HL-60 (cell line): ENCODE measurements around the gene COL4A3.

Experiments used
- DNase-seq, 2 experiments: peaks; one replicate each; pipeline ENCODE4 v3.0.0-alpha.2; 2010 to 2020; ENCODE audit warnings: low read depth in 1 of 2, low spot score in 1 of 2
- H3K27ac ChIP-seq: fragments of 250-450 bp; sonication (Bioruptor Pico); replicated peaks from 2 replicates; pipeline ENCODE4 v1.5.1; 2020; ENCODE audit warnings: mild to moderate bottlenecking, moderate library complexity
- H3K27me3 ChIP-seq: fragments of 250-450 bp; sonication (Bioruptor Pico); 2 replicates; pipeline ENCODE4 v1.5.1; 2021; ENCODE audit warnings: mild to moderate bottlenecking, moderate library complexity; ENCODE audit not compliant: insufficient read depth, poor library complexity, severe bottlenecking
- H3K4me3 ChIP-seq: replicated peaks from 2 replicates; pipeline ENCODE4 v1.5.1; 2011; ENCODE audit warnings: mild to moderate bottlenecking, control low read depth, low read length; ENCODE audit not compliant: insufficient read depth
- GABPA ChIP-seq: IDR thresholded peaks from 2 replicates; pipeline ENCODE4 v1.6.1; 2012; ENCODE audit warnings: low read depth
- POLR2AphosphoS5 ChIP-seq: IDR thresholded peaks from 2 replicates; pipeline ENCODE4 v1.6.1; 2012; ENCODE audit warnings: low read depth
- SPI1 ChIP-seq: IDR thresholded peaks from 2 replicates; pipeline ENCODE4 v1.6.1; 2012; ENCODE audit warnings: low read depth, mild to moderate bottlenecking, borderline replicate concordance
- TF ChIP-seq, protein P1 (sequence below): IDR thresholded peaks from one replicate; pipeline ENCODE4 v1.5.1; 2011; ENCODE audit warnings: low read length, control low read depth, inconsistent platforms; ENCODE audit not compliant: insufficient read depth
- TF ChIP-seq, protein P2 (sequence below): IDR thresholded peaks from 2 replicates; pipeline ENCODE4 v1.6.1; 2012; ENCODE audit warnings: low read depth; ENCODE audit not compliant: insufficient replicate concordance

Gene COL4A3

DNA sequence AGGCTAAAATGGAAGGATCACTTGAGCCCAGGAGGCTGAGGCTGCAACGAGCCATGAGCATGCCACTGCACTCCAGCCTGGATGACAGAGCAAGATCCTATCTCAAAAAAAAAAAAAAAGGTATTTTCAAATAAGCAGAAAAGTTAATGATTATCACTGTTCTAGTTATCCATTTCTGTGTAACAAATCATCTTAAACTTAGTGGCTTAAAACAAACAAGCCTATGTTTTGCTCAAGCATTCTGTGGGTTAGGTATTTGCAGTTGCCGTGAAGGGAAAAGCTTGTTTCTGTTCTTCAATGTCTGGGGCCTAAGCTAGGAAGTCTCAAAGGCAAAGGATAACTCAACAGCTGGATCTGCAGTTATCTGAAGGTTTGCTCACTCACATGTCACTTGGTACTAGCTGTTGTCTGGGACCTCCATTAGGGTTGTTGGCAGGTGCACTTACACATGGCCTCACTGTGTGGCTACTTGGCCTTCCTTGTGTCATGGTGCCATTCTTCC lies 174.7 kb downstream of the COL4A3 start:
- H3K27ac ChIP-seq = no peak overlapping the region
- TF ChIP-seq POLR2AphosphoS5 (no peak), SPI1 (no peak), GABPA (no peak)
- TF ChIP-seq, protein P1, sequence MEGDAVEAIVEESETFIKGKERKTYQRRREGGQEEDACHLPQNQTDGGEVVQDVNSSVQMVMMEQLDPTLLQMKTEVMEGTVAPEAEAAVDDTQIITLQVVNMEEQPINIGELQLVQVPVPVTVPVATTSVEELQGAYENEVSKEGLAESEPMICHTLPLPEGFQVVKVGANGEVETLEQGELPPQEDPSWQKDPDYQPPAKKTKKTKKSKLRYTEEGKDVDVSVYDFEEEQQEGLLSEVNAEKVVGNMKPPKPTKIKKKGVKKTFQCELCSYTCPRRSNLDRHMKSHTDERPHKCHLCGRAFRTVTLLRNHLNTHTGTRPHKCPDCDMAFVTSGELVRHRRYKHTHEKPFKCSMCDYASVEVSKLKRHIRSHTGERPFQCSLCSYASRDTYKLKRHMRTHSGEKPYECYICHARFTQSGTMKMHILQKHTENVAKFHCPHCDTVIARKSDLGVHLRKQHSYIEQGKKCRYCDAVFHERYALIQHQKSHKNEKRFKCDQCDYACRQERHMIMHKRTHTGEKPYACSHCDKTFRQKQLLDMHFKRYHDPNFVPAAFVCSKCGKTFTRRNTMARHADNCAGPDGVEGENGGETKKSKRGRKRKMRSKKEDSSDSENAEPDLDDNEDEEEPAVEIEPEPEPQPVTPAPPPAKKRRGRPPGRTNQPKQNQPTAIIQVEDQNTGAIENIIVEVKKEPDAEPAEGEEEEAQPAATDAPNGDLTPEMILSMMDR = no peak
- TF ChIP-seq, protein P2, sequence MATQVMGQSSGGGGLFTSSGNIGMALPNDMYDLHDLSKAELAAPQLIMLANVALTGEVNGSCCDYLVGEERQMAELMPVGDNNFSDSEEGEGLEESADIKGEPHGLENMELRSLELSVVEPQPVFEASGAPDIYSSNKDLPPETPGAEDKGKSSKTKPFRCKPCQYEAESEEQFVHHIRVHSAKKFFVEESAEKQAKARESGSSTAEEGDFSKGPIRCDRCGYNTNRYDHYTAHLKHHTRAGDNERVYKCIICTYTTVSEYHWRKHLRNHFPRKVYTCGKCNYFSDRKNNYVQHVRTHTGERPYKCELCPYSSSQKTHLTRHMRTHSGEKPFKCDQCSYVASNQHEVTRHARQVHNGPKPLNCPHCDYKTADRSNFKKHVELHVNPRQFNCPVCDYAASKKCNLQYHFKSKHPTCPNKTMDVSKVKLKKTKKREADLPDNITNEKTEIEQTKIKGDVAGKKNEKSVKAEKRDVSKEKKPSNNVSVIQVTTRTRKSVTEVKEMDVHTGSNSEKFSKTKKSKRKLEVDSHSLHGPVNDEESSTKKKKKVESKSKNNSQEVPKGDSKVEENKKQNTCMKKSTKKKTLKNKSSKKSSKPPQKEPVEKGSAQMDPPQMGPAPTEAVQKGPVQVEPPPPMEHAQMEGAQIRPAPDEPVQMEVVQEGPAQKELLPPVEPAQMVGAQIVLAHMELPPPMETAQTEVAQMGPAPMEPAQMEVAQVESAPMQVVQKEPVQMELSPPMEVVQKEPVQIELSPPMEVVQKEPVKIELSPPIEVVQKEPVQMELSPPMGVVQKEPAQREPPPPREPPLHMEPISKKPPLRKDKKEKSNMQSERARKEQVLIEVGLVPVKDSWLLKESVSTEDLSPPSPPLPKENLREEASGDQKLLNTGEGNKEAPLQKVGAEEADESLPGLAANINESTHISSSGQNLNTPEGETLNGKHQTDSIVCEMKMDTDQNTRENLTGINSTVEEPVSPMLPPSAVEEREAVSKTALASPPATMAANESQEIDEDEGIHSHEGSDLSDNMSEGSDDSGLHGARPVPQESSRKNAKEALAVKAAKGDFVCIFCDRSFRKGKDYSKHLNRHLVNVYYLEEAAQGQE = no peak
- no peak for DNase-seq

DNA sequence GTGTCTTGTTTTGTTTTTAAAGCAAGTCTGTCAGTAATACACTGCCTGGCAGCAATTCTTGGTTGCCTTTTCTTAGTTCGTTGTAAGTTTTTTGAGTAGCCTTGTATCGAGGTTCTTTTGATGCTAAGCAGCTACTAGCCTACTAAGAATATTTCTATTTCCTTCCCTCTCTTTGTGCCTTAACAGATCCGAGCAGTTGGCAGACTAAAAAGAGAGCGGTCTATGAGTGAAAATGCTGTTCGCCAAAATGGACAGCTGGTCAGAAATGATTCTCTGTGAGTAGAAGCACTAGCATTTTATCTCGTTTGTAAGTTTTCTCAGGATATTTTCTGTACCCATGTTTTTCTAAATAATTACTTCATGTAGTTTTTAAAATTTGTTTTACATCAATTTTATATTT lies 175.7 kb downstream of the COL4A3 start:
- Histone ChIP-seq H3K4me3 (no peak overlapping the region), H3K27me3 (no peaks in the 10 kb centered on the region), H3K27ac (no peak overlapping the region)
- no peak for DNase-seq
- TF ChIP-seq GABPA (no peak), SPI1 (no peak), POLR2AphosphoS5 (no peak)
- TF ChIP-seq, protein P1 = no peak
- TF ChIP-seq, protein P2 = no peak

More for the DNA sequence above, 174.7 kb downstream of the COL4A3 start:
- Histone ChIP-seq H3K27me3 (no peaks in the 10 kb centered on the region), H3K4me3 (no peak overlapping the region)

DNA sequence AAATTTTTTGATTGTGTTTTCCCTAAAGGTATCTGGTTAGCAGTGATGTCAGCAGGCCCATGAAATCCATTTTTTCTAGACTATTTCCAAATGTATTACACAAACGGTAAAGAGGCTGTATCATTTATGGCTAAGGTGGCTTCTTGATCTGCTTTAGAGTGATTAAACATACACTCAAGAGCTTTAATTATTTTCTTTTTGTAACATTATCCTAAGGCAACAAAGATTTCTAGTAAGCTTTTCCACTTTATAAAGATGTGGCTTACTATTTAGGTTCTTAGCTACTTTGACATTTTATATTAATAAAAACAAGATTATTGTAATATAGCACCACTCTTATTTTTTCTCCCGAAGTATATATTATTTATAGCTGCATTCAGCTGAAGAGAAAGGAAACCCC lies 177.1 kb downstream of the COL4A3 start:
- TF ChIP-seq, protein P2 = no peak
- TF ChIP-seq POLR2AphosphoS5 = no peak
- H3K27me3 ChIP-seq = no peaks in the 10 kb centered on the region

More for the DNA sequence above, 177.1 kb downstream of the COL4A3 start:
- no peak for DNase-seq
- H3K27ac ChIP-seq = no peak overlapping the region
- no peak overlapping the region for H3K4me3 ChIP-seq
